Measurements from ENCODE around the gene BCR. TPM values are rescaled to one million over a fixed set of nuclear protein-coding genes. Genes with fewer than 3 reads are reported as not detected.
"Not testable (repeated sequence)": the region's sequence is repeated elsewhere in the genome, so short reads cannot be mapped to it uniquely, and the experiment has no call there.

BCR gene
- 67.1 TPM for polyA plus RNA-seq (2012; ENCODE audit: insufficient read depth, insufficient read length)

DNA sequence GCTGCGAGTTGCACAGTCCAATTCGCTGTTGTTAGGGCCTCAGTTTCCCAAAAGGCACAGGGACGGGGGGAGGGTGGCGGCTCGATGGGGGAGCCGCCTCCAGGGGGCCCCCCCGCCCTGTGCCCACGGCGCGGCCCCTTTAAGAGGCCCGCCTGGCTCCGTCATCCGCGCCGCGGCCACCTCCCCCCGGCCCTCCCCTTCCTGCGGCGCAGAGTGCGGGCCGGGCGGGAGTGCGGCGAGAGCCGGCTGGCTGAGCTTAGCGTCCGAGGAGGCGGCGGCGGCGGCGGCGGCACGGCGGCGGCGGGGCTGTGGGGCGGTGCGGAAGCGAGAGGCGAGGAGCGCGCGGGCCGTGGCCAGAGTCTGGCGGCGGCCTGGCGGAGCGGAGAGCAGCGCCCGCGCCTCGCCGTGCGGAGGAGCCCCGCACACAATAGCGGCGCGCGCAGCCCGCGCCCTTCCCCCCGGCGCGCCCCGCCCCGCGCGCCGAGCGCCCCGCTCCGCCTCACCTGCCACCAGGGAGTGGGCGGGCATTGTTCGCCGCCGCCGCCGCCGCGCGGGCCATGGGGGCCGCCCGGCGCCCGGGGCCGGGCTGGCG lies at the start of gene BCR:
Gene BCR (plus strand): TSS at position 209 of the 592 bp plus-strand sequence. CDS start 452 bp downstream, outside the sequence.
- peak; percentile 50 for DNase-seq (ENCODE audit: low read depth, low spot score)
- H3K4me3 ChIP-seq (ENCODE audit: low read length), result peak within 1 kb of the TSS; percentile 80

DNA sequence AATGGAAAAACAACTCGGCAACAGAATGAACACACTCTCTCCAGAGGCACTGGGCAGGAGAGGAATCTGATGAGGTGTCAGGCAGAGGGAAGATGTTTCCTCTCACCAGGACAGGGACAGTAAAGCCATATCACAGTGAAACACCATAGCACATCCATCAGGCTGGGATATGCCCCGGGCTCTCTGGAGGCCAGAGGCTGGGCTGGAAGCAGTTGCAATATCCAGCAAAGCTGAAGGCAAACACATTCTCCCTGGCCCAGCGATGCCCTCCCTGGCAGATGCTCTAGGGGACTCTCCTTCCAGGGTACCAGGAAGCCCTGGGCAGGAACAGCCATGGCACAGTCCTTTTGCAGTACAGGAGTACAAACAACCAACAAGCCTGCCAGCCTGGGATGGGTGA lies 49.6 kb upstream of the BCR start:
- H3K4me3 ChIP-seq (ENCODE audit: low read length), result no peak overlapping the region
- no peak for DNase-seq (ENCODE audit: low read depth, low spot score)

DNA sequence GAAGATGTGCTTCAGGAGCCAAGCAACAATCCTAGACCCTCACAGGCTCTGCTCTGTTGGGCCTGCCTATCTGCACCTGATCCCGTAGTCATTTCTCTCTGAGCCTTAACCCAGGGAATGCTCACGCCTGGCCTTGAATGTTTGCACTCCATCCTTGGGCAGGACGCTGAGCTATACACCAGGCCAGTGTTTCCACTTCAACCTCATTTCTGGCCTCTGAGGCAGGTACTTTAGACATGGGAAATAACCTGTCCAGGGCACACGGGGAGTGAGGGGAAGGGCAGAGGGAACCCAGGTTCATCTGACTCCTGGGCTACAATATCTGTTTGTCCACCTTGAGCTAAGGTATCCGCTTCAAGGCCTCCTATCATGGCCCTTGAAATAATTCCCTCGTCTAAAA lies 48.4 kb upstream of the BCR start:
- H3K4me3 ChIP-seq (ENCODE audit: low read length), result no peak overlapping the region
- DNase-seq (ENCODE audit: low read depth, low spot score), result no peak

DNA sequence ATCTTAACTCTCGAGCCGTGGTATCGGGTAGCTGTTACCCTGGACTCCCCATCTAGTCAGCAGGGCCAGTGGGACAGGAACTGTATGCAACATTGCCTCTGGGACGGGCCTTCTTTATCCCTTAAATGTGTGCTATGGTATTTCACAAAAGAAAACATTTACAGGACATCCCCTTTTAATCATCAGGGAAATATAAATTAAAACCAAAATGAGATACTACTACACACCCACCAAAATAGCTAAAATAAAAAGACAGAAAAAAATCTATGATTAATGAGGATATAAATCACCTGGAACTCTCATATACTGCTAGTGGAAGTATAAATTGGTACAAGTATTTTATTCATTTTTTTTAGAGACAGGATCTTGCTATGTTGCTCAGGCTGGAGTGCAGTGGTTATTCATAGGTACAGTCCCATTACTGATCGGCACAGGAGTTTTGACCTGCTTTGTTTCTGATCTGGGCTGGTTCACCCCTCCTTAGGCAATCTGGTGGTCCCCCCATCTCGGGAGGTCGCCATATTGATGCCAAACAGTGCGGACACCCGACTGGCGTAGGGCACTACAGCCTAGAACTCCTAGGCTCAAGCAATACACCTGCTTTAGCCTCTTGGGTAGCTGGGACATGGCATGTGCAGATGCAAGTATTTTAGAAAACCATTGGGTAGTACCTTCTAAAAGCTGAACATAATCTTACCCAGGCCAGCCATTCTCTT lies 47.8 kb upstream of the BCR start:
- H3K4me3 ChIP-seq (ENCODE audit: low read length), result no peak overlapping the region
- DNase-seq (ENCODE audit: low read depth, low spot score), result no peak

DNA sequence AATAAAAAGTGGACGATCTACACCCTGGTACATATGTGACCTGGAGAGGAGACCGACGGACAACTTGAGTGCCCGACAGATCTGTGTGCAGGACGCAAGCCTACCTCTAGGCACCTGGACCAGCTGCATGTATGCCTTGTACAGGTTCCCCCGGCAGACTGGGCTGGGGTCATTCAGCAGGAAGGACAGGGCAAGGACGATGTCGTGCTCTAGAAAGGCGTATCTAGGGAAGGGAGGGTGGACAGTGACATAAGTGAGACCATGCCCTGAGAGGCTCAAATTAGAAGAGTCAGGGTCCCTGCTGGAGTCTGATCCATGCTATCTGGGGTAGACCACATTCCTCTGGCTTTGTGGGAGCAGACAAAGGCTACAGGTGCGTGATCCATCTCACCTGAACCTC lies 46.4 kb upstream of the BCR start:
- no peak overlapping the region for H3K4me3 ChIP-seq (ENCODE audit: low read length)
- no peak for DNase-seq (ENCODE audit: low read depth, low spot score)

DNA sequence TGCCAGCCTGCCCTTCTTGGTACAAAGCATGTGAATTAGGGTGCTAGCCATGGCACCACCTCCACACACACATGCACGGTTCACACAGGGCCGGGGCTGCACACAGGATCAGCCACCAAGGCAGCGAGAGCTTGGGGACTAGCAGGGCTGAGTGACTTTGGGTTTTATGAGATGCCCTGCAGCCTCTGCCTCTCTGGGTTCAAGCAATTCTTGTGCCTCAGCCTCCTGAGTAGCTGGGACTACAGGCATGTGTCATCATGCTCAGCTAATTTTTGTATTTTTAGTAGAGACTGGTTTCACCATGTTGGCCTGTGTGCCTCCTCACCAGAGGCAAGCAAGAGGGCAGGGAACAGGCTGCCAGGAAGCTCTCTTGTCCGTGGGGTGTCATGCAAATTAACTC lies 43.3 kb upstream of the BCR start:
- H3K4me3 ChIP-seq (ENCODE audit: low read length); DNase-seq (ENCODE audit: low read depth, low spot score): not testable (repeated sequence)

DNA sequence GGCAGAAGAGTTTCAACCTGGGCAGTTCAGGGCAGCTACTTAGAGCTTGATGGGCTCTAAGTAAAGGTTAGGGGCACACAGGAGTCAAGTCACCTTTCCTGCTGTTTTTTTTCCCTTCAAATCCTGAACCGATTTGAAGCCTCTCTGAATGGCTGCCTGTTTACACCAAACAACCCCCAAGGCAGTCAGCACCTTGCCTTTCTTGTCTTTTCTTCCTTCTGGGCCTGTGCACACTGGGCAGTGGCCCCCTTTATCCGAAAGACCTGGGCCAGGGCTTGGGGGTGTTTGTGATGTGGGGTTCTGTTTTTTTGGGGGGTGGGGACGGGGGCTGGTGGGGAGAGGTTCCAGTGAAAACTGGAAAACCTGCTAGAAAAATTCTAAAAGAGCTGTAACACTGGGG lies 42.8 kb upstream of the BCR start:
- no peak overlapping the region for H3K4me3 ChIP-seq (ENCODE audit: low read length)
- no peak for DNase-seq (ENCODE audit: low read depth, low spot score)

DNA sequence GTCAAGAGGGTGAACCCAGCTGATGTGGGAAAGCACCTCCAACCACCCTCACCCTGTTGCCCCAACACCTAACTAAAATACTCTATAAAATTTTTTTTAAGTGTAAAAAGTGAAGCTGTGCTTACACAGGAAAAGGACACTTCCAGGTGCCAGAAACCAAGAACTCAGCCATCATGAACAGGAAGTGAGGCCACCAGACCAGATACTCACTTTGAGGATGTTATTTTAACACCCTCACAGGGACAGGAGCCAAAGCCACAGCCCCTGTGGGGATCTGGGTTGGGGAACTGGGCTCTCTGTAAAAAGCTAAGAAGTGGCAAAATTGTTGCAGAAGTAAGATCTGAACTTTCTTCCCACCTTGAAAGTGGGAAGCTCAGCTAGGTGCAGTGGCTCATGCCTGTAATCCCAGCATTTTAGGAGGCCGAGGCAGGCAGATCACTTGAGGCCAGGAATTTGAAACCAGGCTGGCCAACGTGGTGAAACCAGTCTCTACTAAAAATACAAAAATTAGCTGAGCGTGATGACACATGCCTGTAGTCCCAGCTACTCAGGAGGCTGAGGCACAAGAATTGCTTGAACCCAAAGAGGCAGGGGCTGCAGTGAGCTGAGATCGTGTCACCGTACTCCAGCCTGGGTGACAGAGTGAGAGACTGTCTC lies 42.3 kb upstream of the BCR start:
- no peak overlapping the region; the same call in 1 of the 2 replicates for H3K4me3 ChIP-seq (ENCODE audit: low read length)
- DNase-seq (ENCODE audit: low read depth, low spot score), result peak; percentile 80

DNA sequence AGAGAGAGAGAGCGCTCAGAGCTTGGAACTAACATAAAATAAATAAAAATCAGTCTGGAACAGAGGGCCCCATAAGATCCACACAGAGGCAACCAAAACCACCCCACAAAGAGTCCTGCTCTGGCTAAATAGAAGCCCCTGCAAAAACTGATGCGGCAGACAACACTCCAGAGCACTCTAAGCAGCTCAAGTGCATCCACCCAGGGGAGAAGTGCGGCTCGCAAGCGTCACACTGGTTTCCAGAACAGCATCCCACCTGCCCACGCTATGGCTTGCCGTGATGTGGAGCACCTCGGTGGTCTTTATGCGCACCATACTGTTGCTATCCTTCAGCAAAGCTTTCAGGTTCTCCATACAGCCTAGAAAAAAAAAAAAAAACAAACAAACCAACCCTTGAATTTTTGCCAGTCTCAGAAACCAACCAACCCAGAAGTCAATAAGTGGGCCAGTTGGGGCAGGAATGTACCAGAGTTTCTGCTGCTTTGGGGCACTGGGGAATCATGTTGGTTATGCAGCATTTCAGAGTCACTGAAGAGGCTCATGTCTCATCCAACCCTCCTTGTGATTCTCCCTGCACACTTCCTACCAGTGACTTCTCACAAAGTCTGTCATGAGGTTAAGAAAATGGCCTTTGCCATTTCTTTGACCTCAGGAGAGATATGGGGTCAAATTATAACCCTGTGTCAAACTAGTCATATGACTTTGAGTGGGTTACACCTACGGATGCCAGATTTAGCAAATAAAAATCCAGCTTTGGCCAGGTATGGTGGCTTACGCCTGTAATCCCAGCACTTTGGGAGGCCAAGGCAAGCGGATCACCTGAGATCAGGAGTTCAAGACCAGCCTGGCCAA lies 41.5 kb upstream of the BCR start:
- no peak for DNase-seq (ENCODE audit: low read depth, low spot score)
- H3K4me3 ChIP-seq (ENCODE audit: low read length), result no peak overlapping the region

DNA sequence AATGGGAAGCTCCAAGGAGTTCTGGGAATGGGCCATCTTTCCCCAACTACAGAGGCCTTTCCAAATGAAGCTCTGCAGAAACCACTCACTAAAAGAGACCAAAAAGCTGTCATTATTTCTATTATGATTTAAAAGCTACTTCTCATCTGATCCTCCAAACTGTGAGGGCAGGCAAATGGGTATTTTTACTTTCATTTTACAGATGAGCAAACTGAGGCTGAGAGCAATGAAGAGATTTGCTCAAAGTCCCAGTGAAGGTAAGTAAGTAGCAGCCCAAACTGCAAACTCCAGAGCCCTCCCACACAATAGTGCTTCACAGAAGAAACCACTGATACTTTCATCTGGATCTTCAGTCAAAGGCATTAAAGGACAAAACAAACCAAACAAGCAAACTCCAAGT lies 39.9 kb upstream of the BCR start:
- no peak for DNase-seq (ENCODE audit: low read depth, low spot score)
- H3K4me3 ChIP-seq (ENCODE audit: low read length), result no peak overlapping the region

DNA sequence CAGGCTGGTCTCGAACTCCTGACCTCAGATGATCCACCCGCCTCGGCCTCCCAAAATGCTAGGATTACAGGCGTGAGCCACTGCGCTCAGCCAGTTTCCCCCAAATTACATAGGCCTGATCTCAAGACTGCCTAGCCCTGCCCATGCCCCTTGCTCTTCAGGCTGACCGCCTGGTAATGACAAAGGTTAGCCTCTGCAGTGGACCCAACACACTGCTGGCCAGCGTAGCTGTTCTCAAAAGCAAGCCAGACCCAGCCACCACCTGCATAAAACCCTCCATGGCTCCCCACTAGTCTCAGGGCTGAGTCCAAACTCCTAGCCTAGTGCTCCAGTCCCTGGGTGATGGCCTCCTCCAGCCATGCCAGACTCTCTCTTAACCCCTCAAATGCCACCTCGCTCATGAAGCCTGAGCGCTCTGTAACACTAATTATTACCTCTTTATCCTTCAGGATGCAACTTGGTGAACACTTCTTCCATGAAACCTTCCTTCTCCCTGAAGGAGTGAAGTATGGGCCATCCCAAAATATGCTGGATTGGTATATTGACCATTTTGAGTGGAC lies 37.7 kb upstream of the BCR start:
- no peak for DNase-seq (ENCODE audit: low read depth, low spot score)
- no peak overlapping the region; the same call in 1 of the 2 replicates for H3K4me3 ChIP-seq (ENCODE audit: low read length)

DNA sequence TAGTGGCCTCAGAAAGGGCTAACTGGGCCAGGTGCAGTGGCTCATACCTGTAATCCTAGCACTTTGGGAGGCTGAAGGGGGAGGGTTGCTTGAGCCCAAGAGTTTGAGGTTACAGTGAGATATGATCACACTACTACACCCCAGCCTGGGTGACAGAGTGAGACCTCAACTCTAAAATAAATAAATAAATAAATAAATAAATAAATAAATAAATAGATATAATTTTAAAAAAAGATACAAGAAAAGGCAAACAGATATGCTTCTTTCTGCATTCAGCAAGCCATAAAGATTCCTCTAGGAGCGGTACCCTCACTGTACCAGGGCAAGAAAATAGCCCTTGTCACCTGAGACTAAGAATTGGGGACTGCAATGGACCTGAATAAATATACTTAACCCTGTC lies 37.2 kb upstream of the BCR start:
- DNase-seq (ENCODE audit: low read depth, low spot score), result no peak
- no peak overlapping the region for H3K4me3 ChIP-seq (ENCODE audit: low read length)

DNA sequence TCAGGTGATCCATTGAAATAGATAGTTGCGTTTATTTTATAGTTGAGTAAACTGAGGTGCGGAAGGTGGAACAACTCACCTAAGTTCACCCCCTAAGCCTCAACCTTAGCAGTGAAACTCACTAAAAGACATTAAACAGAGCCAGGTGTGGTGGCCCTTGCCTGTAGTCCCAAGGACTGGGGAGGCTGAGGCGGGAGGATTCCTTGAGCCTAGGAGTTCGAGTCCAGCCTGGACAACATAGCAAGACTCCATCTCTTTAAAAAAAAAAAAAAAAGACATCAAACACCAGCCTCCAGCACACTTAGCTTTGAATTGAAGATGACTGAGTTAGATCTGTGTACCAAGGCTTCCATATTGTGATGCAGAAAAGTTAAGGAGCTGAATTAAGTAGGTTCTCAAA lies 35.9 kb upstream of the BCR start:
- no peak for DNase-seq (ENCODE audit: low read depth, low spot score)
- no peak overlapping the region for H3K4me3 ChIP-seq (ENCODE audit: low read length)

DNA sequence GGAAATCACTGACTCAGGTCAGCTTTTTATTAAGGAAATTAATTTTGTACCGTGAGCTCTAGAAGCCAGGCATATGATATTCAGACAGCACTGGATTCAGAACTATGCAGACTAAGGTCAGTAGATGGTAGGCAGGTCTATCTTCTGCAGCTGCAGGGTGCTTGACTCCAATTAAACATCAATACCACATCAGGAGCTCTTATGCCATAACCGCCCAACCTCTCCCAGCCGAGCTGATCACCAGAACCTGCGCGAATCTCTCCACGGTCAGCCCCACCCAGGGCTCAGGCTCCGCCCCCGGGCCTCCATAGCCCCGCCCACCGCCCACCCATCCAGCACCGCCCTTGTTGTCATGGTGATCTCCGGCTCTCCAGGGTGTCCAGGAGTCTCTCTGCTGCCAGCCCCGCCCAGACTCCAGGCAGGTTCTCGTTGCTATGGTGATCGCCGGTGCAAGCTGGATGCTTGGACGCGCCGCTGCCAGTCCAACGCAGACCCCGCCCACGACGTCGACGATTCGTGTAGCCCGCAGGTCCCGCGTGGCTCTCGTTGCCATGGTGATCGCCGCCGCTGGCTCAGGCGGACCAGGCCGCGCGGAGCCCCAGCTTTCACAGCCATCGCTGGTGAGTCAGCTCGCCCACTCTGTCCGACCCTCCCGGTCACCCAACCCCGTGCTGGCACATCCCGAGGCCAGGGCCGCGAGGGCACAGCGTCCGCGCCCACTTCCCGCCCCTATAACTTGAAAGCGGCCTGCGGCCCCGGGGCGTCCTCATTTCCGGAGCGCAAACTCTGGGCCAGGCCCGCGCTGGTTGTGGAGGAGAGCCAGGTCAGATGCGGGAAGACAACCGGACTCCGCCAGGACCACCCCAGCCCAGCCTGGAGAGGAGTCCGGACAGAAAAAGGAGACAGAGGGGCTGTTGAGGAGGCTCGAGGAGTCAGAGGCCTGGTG lies 35.1 kb upstream of the BCR start, which contains the start of gene RAB36:
Gene RAB36 (plus strand): TSS at position 546 of the 946 bp plus-strand sequence. CDS start 1,140 bp downstream, outside the sequence.
- no peak for DNase-seq (ENCODE audit: low read depth, low spot score)
- H3K4me3 ChIP-seq (ENCODE audit: low read length), result no peak within 1 kb of the TSS

DNA sequence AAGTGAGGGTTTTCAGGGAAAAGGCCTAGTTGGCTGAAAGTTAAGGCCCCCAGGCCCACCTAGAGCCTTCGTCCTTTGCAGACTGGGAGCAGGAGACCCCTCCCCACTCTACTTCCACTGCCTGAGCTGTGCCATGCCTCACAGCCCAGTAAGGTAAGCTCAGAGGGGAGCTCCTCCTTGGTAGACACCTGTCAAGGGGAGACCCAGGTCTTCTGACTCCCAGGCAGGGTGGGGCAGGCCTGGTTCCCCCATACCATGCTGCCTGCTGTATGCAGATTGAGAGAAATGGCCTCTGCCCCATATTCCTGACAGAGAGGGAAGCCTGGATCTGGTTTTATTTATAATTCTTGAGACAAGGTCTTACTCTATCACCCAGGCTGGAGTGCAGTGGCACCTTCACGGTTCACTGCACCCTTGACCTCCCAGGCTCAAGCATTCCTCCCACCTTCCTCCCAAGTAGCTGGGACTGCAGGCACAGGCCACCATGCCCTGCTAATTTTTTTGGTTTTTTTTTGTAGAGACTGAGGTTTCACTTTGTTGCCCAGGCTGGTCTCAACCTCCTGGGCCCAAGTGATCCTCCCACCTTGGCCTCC lies 34.3 kb upstream of the BCR start:
- no peak overlapping the region for H3K4me3 ChIP-seq (ENCODE audit: low read length)
- DNase-seq (ENCODE audit: low read depth, low spot score), result no peak

DNA sequence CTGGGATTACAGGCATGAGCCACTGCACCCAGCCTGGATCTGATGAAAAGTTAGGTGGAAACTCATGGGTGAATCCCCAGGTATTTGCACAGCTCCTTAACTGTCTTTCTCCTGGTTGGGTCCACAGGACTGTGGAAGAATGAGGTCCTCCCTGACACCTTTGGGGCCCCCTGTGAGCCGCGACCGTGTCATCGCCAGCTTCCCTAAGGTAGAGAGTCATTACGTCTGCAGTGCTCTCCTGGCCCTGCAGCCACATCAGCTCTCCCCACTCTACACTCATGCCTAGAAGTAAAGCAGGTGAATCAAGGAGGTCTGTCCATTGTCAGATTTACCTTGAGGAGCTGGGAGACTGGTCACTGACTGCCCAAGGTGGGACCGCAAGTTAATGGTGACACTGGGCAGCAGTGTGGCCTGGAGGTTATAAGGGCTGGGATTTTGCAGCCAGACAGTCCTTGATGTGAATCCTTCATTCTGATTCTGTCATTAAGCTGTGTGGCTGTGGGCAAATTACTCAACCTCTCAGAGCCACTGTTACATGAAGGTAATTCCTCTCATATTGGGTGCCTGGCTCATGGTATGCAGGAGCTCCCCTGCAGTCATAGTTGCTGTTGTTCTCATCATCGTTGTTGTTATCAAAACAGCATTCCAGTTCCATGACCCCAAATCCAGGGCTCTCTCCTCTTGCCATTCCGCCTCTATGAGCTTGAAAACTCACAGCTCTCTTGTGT lies 33.7 kb upstream of the BCR start:
- DNase-seq (ENCODE audit: low read depth, low spot score), result no peak
- no peak overlapping the region for H3K4me3 ChIP-seq (ENCODE audit: low read length)

Measured in Jurkat, Clone E6-1 (cell line).